Thoracic aorta endothelial cell (primary cell): ENCODE measurements around the gene SORCS1. TPM values are rescaled to one million over a fixed set of nuclear protein-coding genes. Genes with fewer than 3 reads are reported as not detected.

Experiments used
- small RNA-seq: library from RNA; depleted of rRNA; stranded (forward); fragments of <200 nt; gene quantifications from one replicate; pipeline ENCODE3, GENCODE V24; 2012
- total RNA-seq: library from RNA; depleted of rRNA; stranded (reverse); fragments of >200 nt; gene quantifications from 2 replicates; pipeline ENCODE4 v1.2.3, GENCODE V29; 2012

SORCS1 gene
- not detected in 2 replicates for total RNA-seq

GRCh38 chr10:107163881-107164861 lies at the start of gene SORCS1:
Gene SORCS1 (minus strand): TSS chr10:107164706.

Small RNAs within 50 kb of the gene (small RNA-seq; reads per million reads assigned to genes)
- 0.77 reads per million, percentile 8 among the genes with 10 or more reads in this experiment for gene RNA5SP325
